GM10248 (cell line): ENCODE data around the gene AMIGO2.

ENCODE experiments used
- CTCF ChIA-PET: fragments of 300-600 bp; sonication (Branson Sonifier 250); formaldehyde crosslinking; extraction: SDS; loops from one replicate; lab custom pipeline; 2021; ENCODE audit warnings: antibody characterized with exemption; lab: Yijun Ruan, JAX
- POLR2A ChIA-PET: fragments of 350-650 bp; sonication (Branson Sonifier 250); formaldehyde crosslinking; extraction: SDS; loops from one replicate; lab custom pipeline; 2020; ENCODE audit warnings: antibody characterized with exemption; lab: Yijun Ruan, JAX
- DNase-seq: peaks from one replicate; pipeline ENCODE4 v3.0.0; 2012; ENCODE audit errors: extremely low spot score
- CTCF ChIP-seq: IDR thresholded peaks from 2 replicates; pipeline ENCODE4 v1.5.1; 2012; ENCODE audit warnings: mild to moderate bottlenecking, low read depth; ENCODE audit errors: extremely low read depth, missing control alignments, control extremely low read depth

AMIGO2 gene

GRCh38 chr12:47039079-47039478 is 40.7 kb downstream of the AMIGO2 start:
- ChIA-PET POLR2A (no interaction called here), CTCF (no interaction called here)
- DNase-seq = no peak
- no peak for TF ChIP-seq CTCF

GRCh38 chr12:47038270-47038748 is 41.5 kb downstream of the AMIGO2 start:
- ChIA-PET CTCF (no interaction called here), POLR2A (no interaction called here)
- no peak for DNase-seq
- no peak for TF ChIP-seq CTCF

GRCh38 chr12:47035484-47035883 is 44.3 kb downstream of the AMIGO2 start:
- DNase-seq = no peak
- ChIA-PET CTCF (interaction anchor here (1.5 to 6.8 kb wide), 2 partner anchors 15 to 32 kb away, joined by 3 to 54 read pairs; no protein-coding TSS in a partner anchor), POLR2A (no interaction called here)
- no peak for TF ChIP-seq CTCF

GRCh38 chr12:47034661-47035060 is 45.1 kb downstream of the AMIGO2 start:
- CTCF ChIA-PET = interaction anchor here (1.8 to 6.8 kb wide), 2 partner anchors 14 to 36 kb away, joined by 4 to 54 read pairs; no protein-coding TSS in a partner anchor
- no peak for TF ChIP-seq CTCF
- POLR2A ChIA-PET = no interaction called here
- no peak for DNase-seq

GRCh38 chr12:47033789-47034555 is 45.8 kb downstream of the AMIGO2 start:
- CTCF ChIA-PET = interaction anchor here (0.9 to 6.8 kb wide), 8 partner anchors 8 to 652 kb away, joined by 4 to 54 read pairs (median 10); no protein-coding TSS in a partner anchor
- DNase-seq = no peak
- no peak for TF ChIP-seq CTCF
- POLR2A ChIA-PET = no interaction called here

- CTCF ChIA-PET = interaction anchor here (0.9 to 6.8 kb wide), 17 partner anchors 9 to 708 kb away, joined by 3 to 54 read pairs (median 4); no protein-coding TSS in a partner anchor
- DNase-seq = no peak
- POLR2A ChIA-PET = no interaction called here
- TF ChIP-seq CTCF = no peak
These were observed 46.7 kb downstream of the AMIGO2 start for GRCh38 chr12:47033081-47033480.
